ENCODE data around the gene KLF16. TPM values are rescaled to one million over a fixed set of nuclear protein-coding genes. Genes with fewer than 3 reads are reported as not detected.
A peak's percentile ranks its signal among the peaks of the same experiment; 100 is the strongest.

KLF16 gene
- total and polyA plus RNA-seq, 10 of the 15 experiments (the other 5 are each of a cell fraction or from before 2014, with no cell fraction given): 0.03 to 41.2 (median 2.6) TPM

DNA sequence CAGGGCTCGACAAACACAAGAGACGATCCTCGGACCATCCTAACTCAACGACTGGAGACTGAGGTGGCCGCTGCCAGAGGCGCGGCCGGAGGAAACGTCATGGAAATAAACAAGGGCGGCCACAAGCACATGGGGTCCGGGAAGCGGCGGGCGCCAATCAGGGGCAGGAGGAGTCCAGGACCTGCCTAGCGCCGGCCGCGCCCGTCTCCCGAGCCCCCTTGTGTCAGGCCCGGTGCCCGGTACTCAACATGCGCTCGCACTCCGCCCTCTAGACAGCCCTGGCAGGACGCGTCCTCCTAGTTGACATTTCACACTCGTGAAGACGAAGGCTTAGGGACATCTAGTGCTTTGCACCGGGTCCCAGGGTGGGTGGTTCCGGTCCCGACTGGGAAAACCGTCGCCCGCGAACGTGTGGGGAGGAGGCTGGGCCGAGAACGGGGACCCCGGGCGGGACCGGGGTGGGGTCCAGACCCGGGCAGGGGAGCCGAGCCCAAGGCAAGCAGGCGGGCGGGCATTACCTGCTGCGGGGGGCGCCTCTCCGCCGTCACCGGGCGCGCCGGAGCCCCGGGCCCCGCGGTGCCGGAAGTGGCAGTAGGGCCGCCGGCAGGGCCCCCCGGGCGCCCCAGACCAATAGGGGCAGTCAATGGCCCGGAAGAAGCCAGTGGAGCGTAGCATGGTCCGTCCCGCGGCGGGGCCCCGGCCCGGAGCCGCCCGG lies 15.5 kb downstream of the KLF16 start:
- Histone ChIP-seq H3K4me3 (peak overlapping the region; percentile 89), H3K27ac (ENCODE audit: control insufficient read depth, insufficient read depth) (peak overlapping the region; percentile 100), H3K36me3 (ENCODE audit: control insufficient read depth in 2 of 2, insufficient read depth in 2 of 2, low read length in 1 of 2) (peaks cover 0 to 6% of the 10 kb centered on the region in 2 experiments; a peak in 3 of 4 replicates), H3K9me3 (replicated peaks; ENCODE audit: control insufficient read depth, insufficient read depth, low read length) (no peaks in the 10 kb centered on the region), H3K9ac (ENCODE audit: control insufficient read depth, insufficient read depth, low read length) (peak overlapping the region; percentile 98), H4K20me1 (ENCODE audit: control insufficient read depth, insufficient read depth) (peaks cover 3% of the 10 kb centered on the region; the same call in 1 of the 2 replicates), H3K4me1 (ENCODE audit: control insufficient read depth, insufficient read depth, low read length) (peaks cover 24% of the 10 kb centered on the region), H3K27me3 (replicated peaks in 1 of 2; ENCODE audit: control insufficient read depth in 2 of 2, insufficient read depth in 2 of 2, low read length in 1 of 2) (no peaks in the 10 kb centered on the region), H3K4me2 (ENCODE audit: control insufficient read depth, insufficient read depth) (peak overlapping the region; percentile 97; the same call in 1 of the 2 replicates), H3K79me2 (ENCODE audit: control insufficient read depth, insufficient read depth, low read length) (peaks cover 55% of the 10 kb centered on the region), H2AFZ (ENCODE audit: control insufficient read depth, low read depth, low read length) (peak overlapping the region; percentile 98)
- WGBS (ENCODE audit: insufficient coverage, insufficient replicate concordance, low lambda C conversion rate, missing lambda C conversion rate): 1% methylated on average over 62 of the region's 72 CpGs
- in situ Hi-C loops (cut with MboI) (no loop called here), intact Hi-C loops (cut with micrococcal nuclease; ENCODE audit: unreplicated experiment) (no loop called here)
- CTCF ChIA-PET: interaction anchor here (0.7 to 2.6 kb wide), 2 partner anchors 9 to 22 kb away, joined by 3 to 13 read pairs; no protein-coding TSS in a partner anchor
- ATAC-seq (peak; percentile 43), FAIRE-seq (no peak), DNase-seq (ENCODE audit: low read depth, low spot score) (no peak)
- POLR2A ChIA-PET: interaction anchor here (0.5 kb wide), 1 partner anchor 145 kb away, joined by 3 read pairs; no protein-coding TSS in a partner anchor
- SMC1A ChIA-PET (ENCODE audit: uncharacterized antibody, unreplicated experiment): interaction anchor here (1.4 kb wide), 1 partner anchor 10 kb away, joined by 3 read pairs; no protein-coding TSS in a partner anchor
- BruUV-seq (replicated peaks): no TSS peak
- RAD21 ChIA-PET (ENCODE audit: unreplicated experiment): no interaction called here
- no peak for TF ChIP-seq SP1 (IDR thresholded peaks at IDR 0.05; ENCODE audit: low read depth, low read length)
- TF ChIP-seq CHD1 (IDR thresholded peaks at IDR 0.05; ENCODE audit: low read depth, low read length): peak; percentile 26; the same call in 1 of the 2 replicates
- TF ChIP-seq SMAD1 (IDR thresholded peaks at IDR 0.05; ENCODE audit: low read depth, partially characterized antibody): no peak
- no peak for TF ChIP-seq BRCA1 (IDR thresholded peaks at IDR 0.05; ENCODE audit: low read depth, low read length)
- TF ChIP-seq TCF7 (IDR thresholded peaks at IDR 0.05; ENCODE audit: borderline replicate concordance): no peak
- no peak for TF ChIP-seq BCL11A (IDR thresholded peaks at IDR 0.05; ENCODE audit: low read depth, low read length)
- TF ChIP-seq, protein P1, sequence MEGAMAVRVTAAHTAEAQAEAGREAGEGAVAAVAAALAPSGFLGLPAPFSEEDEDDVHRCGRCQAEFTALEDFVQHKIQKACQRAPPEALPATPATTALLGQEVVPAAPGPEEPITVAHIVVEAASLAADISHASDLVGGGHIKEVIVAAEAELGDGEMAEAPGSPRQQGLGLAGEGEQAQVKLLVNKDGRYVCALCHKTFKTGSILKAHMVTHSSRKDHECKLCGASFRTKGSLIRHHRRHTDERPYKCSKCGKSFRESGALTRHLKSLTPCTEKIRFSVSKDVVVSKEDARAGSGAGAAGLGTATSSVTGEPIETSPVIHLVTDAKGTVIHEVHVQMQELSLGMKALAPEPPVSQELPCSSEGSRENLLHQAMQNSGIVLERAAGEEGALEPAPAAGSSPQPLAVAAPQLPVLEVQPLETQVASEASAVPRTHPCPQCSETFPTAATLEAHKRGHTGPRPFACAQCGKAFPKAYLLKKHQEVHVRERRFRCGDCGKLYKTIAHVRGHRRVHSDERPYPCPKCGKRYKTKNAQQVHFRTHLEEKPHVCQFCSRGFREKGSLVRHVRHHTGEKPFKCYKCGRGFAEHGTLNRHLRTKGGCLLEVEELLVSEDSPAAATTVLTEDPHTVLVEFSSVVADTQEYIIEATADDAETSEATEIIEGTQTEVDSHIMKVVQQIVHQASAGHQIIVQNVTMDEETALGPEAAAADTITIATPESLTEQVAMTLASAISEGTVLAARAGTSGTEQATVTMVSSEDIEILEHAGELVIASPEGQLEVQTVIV (IDR thresholded peaks at IDR 0.05; ENCODE audit: borderline replicate concordance, partially characterized antibody): no peak
- TF ChIP-seq, protein P2, sequence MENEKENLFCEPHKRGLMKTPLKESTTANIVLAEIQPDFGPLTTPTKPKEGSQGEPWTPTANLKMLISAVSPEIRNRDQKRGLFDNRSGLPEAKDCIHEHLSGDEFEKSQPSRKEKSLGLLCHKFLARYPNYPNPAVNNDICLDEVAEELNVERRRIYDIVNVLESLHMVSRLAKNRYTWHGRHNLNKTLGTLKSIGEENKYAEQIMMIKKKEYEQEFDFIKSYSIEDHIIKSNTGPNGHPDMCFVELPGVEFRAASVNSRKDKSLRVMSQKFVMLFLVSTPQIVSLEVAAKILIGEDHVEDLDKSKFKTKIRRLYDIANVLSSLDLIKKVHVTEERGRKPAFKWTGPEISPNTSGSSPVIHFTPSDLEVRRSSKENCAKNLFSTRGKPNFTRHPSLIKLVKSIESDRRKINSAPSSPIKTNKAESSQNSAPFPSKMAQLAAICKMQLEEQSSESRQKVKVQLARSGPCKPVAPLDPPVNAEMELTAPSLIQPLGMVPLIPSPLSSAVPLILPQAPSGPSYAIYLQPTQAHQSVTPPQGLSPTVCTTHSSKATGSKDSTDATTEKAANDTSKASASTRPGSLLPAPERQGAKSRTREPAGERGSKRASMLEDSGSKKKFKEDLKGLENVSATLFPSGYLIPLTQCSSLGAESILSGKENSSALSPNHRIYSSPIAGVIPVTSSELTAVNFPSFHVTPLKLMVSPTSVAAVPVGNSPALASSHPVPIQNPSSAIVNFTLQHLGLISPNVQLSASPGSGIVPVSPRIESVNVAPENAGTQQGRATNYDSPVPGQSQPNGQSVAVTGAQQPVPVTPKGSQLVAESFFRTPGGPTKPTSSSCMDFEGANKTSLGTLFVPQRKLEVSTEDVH (IDR thresholded peaks at IDR 0.05; ENCODE audit: low read depth, partially characterized antibody): no peak
- TF ChIP-seq CHD4 (IDR thresholded peaks at IDR 0.05): no peak
- no peak for TF ChIP-seq ATF7 (IDR thresholded peaks at IDR 0.05; ENCODE audit: low read depth)
- TF ChIP-seq LARP7 (IDR thresholded peaks at IDR 0.05): no peak
- TF ChIP-seq NFYB (IDR thresholded peaks at IDR 0.05; ENCODE audit: insufficient read depth, low read depth, low read length): peak; percentile 71; the same call in 1 of the 2 replicates
- 0 out of 2 replicates have a peak, but pooled peaks have one; percentile 43 for TF ChIP-seq SIN3A (IDR thresholded peaks at IDR 0.05; ENCODE audit: low read depth, low read length)
- 0 out of 2 replicates have a peak, but pooled peaks have one; percentile 7 for TF ChIP-seq CREB1 (IDR thresholded peaks at IDR 0.05; ENCODE audit: low read depth)
- no peak for TF ChIP-seq PAX5 (IDR thresholded peaks at IDR 0.05; ENCODE audit: borderline replicate concordance, low read depth, low read length)
- TF ChIP-seq TARDBP (IDR thresholded peaks at IDR 0.05; ENCODE audit: borderline replicate concordance): 0 out of 2 replicates have a peak, but pooled peaks have one; percentile 8
- TF ChIP-seq JUNB (IDR thresholded peaks at IDR 0.05): no peak
- no peak for TF ChIP-seq ZNF622 (IDR thresholded peaks at IDR 0.05)
- TF ChIP-seq SMARCA5 (IDR thresholded peaks at IDR 0.05): 0 out of 2 replicates have a peak, but pooled peaks have one; percentile 37
- no peak for TF ChIP-seq MYB (IDR thresholded peaks at IDR 0.05; ENCODE audit: borderline replicate concordance, low read depth, low read length)
